ENCODE data around the gene RPL22L1.

The RPL22L1 gene

DNA sequence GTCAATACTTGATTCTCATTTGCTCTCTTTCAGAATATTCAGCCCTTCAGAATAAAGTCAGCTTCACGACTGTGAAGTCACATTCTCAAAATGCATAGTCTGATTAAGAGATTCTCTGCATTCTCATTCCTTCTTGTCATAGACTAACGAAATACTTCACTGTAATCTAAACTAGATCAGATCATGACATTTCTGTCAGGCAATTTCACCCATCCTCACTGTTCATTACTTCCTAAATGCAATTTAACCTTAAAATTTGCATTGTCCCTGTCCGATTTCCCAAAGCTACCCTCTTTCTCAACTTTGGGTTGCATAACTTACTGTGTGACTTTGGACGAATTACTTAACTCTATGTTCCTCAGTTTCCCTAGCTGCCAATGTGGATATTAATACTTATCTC lies 6.2 kb downstream of the RPL22L1 start (continued):
- no peak for TF ChIP-seq ZNF518A (tag by site-specific recombination; conservative IDR thresholded peaks at IDR 0.05; ENCODE audit: low read depth)
- TF ChIP-seq ZNF747 (tag by site-specific recombination; IDR thresholded peaks at IDR 0.05) = no peak
- TF ChIP-seq KLF1 (tag by site-specific recombination; IDR thresholded peaks at IDR 0.05) = no peak
- no peak for TF ChIP-seq ZNF248 (tag by site-specific recombination; IDR thresholded peaks at IDR 0.05)

GRCh38 chr3:170862618-170863374 lies 7.2 kb downstream of the RPL22L1 start:
- POLR2A ChIA-PET = no interaction called here
- Histone ChIP-seq H3K36me3 (ENCODE audit: control insufficient read depth in 2 of 2, insufficient read depth in 1 of 2, low read length in 2 of 2) (peaks cover 0 to 35% of the 10 kb centered on the region in 2 experiments; a peak in 2 of 3 replicates), H3K27ac (ENCODE audit: extremely low read depth, low read depth, low read length) (no peak overlapping the region), H3K9me3 (ENCODE audit: control insufficient read depth, insufficient read depth, low read depth, low read length) (no peaks in the 10 kb centered on the region), H3K4me3 (ENCODE audit: low read depth, low read length) (no peak overlapping the region), H3K4me1 (ENCODE audit: control insufficient read depth, insufficient read depth, low read length) (no peaks in the 10 kb centered on the region)
- CTCF ChIA-PET = interaction anchor here (1.7 kb wide), 1 partner anchor 14 kb away, joined by 4 read pairs; no protein-coding TSS in a partner anchor
- TF ChIP-seq ZNF623 (tag by site-specific recombination; IDR thresholded peaks at IDR 0.05) (peak; percentile 53; the same call in 1 of the 2 replicates), HOXD13 (CRISPR knock-in tag; IDR thresholded peaks at IDR 0.05; ENCODE audit: borderline replicate concordance) (no peak)

DNA sequence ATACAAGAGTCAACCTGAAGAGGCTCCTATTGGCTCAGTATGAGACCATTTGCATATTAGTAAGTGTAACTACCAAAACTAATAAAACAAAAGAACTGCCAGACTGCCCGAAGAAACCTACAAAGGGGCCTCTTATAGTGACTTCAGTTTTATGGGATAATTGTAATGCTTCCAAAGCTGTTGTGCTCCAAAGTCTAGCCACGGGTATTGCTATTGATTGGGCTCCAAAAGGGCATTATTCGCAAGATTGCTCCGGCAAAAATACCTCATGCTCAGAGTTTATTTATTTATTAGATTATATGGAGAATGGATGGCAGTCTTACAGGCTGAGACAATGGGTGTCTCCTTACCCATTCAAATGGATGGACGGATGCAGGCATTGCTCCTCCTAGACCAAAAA lies 11.4 kb downstream of the RPL22L1 start:
- Histone ChIP-seq H3K36me3 (ENCODE audit: control insufficient read depth in 2 of 2, insufficient read depth in 1 of 2, low read length in 2 of 2) (no peaks in the 10 kb centered on the region), H3K9me3 (ENCODE audit: control insufficient read depth, insufficient read depth, low read depth, low read length) (no peaks in the 10 kb centered on the region), H3K4me1 (ENCODE audit: control insufficient read depth, insufficient read depth, low read length) (no peaks in the 10 kb centered on the region), H3K27ac (ENCODE audit: extremely low read depth, low read depth, low read length) (no peak overlapping the region), H3K4me3 (ENCODE audit: low read depth, low read length) (no peak overlapping the region)
- POLR2A ChIA-PET = no interaction called here
- TF ChIP-seq MZF1 (tag by site-specific recombination; IDR thresholded peaks at IDR 0.05; ENCODE audit: borderline replicate concordance) (no peak), ZNF202 (tag by site-specific recombination; IDR thresholded peaks at IDR 0.05; ENCODE audit: borderline replicate concordance) (no peak), GLIS1 (tag by site-specific recombination; IDR thresholded peaks at IDR 0.05) (no peak)
- CTCF ChIA-PET = interaction anchor here (0.6 kb wide), 1 partner anchor 799 kb away, joined by 3 read pairs; no protein-coding TSS in a partner anchor

DNA sequence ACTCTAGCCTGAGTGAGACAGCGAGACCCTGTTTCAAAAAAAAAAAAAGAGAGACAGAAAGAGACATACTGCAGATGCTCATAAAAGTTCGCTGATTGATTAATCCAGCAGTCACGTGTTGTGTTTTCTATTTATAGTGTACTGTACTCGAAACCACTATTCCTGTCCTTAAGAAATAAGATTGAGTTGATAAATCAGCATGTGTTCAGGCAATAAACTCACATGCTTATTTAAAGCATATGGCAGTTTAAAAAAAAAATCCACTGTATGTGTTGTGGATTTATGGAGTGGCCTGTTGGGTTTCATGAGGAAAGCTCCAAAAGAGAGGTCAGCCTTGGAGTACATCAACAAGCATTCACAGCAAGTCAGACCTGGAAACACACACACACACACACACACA lies 17.7 kb downstream of the RPL22L1 start:
- no peak overlapping the region for H3K4me3 ChIP-seq (ENCODE audit: low read depth, low read length)
- no peaks in the 10 kb centered on the region for H3K9me3 ChIP-seq (ENCODE audit: control insufficient read depth, insufficient read depth, low read depth, low read length)
- no peak for TF ChIP-seq KLF9 (tag by site-specific recombination; IDR thresholded peaks at IDR 0.05; ENCODE audit: low read depth)
- TF ChIP-seq KLF16 (tag by site-specific recombination; IDR thresholded peaks at IDR 0.05) = no peak
- ChIA-PET POLR2A (no interaction called here), CTCF (no interaction called here)
- H3K36me3 ChIP-seq (ENCODE audit: control insufficient read depth in 2 of 2, insufficient read depth in 1 of 2, low read length in 2 of 2) = no peaks in the 10 kb centered on the region
- no peaks in the 10 kb centered on the region for H3K4me1 ChIP-seq (ENCODE audit: control insufficient read depth, insufficient read depth, low read length)
- no peak overlapping the region for H3K27ac ChIP-seq (ENCODE audit: extremely low read depth, low read depth, low read length)
